Measurements from ENCODE around the gene NEK1. TPM values are rescaled to one million over a fixed set of nuclear protein-coding genes. Genes with fewer than 3 reads are reported as not detected.

Gene NEK1
- total RNA-seq, 1 experiment from 2014 or later = 12.3 TPM

DNA sequence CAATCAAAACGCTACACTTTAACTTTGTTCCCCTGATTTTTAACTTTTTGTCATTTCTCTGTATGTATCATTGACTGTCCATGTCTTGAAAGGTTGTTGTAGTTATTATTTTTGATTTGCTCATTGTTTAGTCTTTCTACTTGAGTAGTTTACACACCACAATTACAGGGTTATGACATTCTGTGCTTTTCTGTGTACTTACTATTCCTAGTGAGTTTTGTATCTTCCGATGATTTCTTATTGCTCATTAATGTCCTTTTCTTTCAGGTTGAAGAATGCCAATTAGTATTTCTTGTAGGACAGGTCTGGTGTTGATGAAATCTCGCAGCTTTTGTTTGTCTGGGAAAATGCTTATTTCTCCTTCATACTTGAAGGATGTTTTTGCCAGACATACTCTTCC lies 252.4 kb downstream of the NEK1 start:
- no CpG with 5 or more reads among the region's 3 CpGs for WGBS (ENCODE audit: extremely low coverage, insufficient read length, low lambda C conversion rate)

More for the DNA sequence above, 252.4 kb downstream of the NEK1 start:
- H3K9me3 Mint-ChIP-seq = no peaks in the 10 kb centered on the region; a peak in 1 of 5 replicates
- H3T11ph ChIP-seq (ENCODE audit: low read length) = no peak overlapping the region
- no peak overlapping the region for H3K18ac ChIP-seq (ENCODE audit: insufficient read length, low read depth, low read length)
- no peaks in the 10 kb centered on the region for H3K23me2 ChIP-seq (ENCODE audit: insufficient read length, low read depth, low read length, poor library complexity, severe bottlenecking)
- no peak overlapping the region for H4K91ac ChIP-seq (ENCODE audit: insufficient read length, low read depth, low read length)
- no peaks in the 10 kb centered on the region for H3K9me3 ChIP-seq (ENCODE audit: control insufficient read depth, low read depth, low read length)
- no peak overlapping the region for H3K27ac ChIP-seq (ENCODE audit: insufficient read length, low read depth, low read length)
- no peaks in the 10 kb centered on the region for H3K4me1 ChIP-seq (ENCODE audit: insufficient read depth, low read length)
- H4K8ac ChIP-seq (replicated peaks; ENCODE audit: insufficient read length, low read depth, low read length) = no peak overlapping the region
- no peak overlapping the region for H3K9ac ChIP-seq (ENCODE audit: extremely low read depth, insufficient read length, low read length)
- no peaks in the 10 kb centered on the region for H4K20me1 ChIP-seq (ENCODE audit: control insufficient read depth, insufficient read depth, insufficient read length)
- no peak overlapping the region for H3K4me2 ChIP-seq (ENCODE audit: insufficient read depth, insufficient read length, low read length)
- TF ChIP-seq, protein P1, sequence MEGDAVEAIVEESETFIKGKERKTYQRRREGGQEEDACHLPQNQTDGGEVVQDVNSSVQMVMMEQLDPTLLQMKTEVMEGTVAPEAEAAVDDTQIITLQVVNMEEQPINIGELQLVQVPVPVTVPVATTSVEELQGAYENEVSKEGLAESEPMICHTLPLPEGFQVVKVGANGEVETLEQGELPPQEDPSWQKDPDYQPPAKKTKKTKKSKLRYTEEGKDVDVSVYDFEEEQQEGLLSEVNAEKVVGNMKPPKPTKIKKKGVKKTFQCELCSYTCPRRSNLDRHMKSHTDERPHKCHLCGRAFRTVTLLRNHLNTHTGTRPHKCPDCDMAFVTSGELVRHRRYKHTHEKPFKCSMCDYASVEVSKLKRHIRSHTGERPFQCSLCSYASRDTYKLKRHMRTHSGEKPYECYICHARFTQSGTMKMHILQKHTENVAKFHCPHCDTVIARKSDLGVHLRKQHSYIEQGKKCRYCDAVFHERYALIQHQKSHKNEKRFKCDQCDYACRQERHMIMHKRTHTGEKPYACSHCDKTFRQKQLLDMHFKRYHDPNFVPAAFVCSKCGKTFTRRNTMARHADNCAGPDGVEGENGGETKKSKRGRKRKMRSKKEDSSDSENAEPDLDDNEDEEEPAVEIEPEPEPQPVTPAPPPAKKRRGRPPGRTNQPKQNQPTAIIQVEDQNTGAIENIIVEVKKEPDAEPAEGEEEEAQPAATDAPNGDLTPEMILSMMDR (conservative IDR thresholded peaks at IDR 0.05) = no peak
- H3K36me3 Mint-ChIP-seq (ENCODE audit: insufficient read depth in 1 of 3, low read depth in 3 of 3) = no peaks in the 10 kb centered on the region
- no peak overlapping the region for H2BK15ac ChIP-seq (ENCODE audit: low read depth, low read length)
- no peak overlapping the region for H3K23ac ChIP-seq (ENCODE audit: insufficient read length, low read depth, low read length)
- no peaks in the 10 kb centered on the region for H3K4me1 Mint-ChIP-seq
- no peaks in the 10 kb centered on the region for H3K27me3 ChIP-seq (ENCODE audit: insufficient read depth, low read length)
- H2BK20ac ChIP-seq (ENCODE audit: low read depth, low read length, poor library complexity, severe bottlenecking) = no peak overlapping the region
- no peak overlapping the region for H2BK12ac ChIP-seq (ENCODE audit: insufficient read length, low read depth, low read length)
- no peak for DNase-seq
- H4K5ac ChIP-seq (ENCODE audit: insufficient read length, low read depth, low read length) = no peak overlapping the region
- no peak overlapping the region for H2AK5ac ChIP-seq (ENCODE audit: insufficient read length, low read length)
- H3K79me2 ChIP-seq (ENCODE audit: insufficient read depth, low read length) = no peaks in the 10 kb centered on the region
- H3K27ac Mint-ChIP-seq = no peak overlapping the region
- H2AFZ ChIP-seq (ENCODE audit: low read length) = no peak overlapping the region
- no peaks in the 10 kb centered on the region for H3K27me3 Mint-ChIP-seq (ENCODE audit: low read depth)
- H3K14ac ChIP-seq (ENCODE audit: insufficient read depth, low read length) = no peak overlapping the region
- no peak overlapping the region for H3K4ac ChIP-seq (ENCODE audit: low read depth, low read length)
- H2BK5ac ChIP-seq (ENCODE audit: insufficient read length, low read length) = no peak overlapping the region
- H2BK120ac ChIP-seq (ENCODE audit: low read depth, low read length, poor library complexity, severe bottlenecking) = no peak overlapping the region
- no peak overlapping the region for H3K4me3 Mint-ChIP-seq
- no peak overlapping the region for H3K56ac ChIP-seq (ENCODE audit: insufficient read length, low read depth, low read length)
- H3K79me1 ChIP-seq (ENCODE audit: insufficient read depth, low read depth, low read length, poor library complexity, severe bottlenecking) = no peaks in the 10 kb centered on the region

Measured in H9 (cell line).